Measurements from ENCODE around the gene C1QTNF5.

Gene C1QTNF5

GRCh38 chr11:119373059-119373920 lies 32.6 kb upstream of the C1QTNF5 start:
- DNase-seq (ENCODE audit: low read depth in 3 of 3) = no peak

DNA sequence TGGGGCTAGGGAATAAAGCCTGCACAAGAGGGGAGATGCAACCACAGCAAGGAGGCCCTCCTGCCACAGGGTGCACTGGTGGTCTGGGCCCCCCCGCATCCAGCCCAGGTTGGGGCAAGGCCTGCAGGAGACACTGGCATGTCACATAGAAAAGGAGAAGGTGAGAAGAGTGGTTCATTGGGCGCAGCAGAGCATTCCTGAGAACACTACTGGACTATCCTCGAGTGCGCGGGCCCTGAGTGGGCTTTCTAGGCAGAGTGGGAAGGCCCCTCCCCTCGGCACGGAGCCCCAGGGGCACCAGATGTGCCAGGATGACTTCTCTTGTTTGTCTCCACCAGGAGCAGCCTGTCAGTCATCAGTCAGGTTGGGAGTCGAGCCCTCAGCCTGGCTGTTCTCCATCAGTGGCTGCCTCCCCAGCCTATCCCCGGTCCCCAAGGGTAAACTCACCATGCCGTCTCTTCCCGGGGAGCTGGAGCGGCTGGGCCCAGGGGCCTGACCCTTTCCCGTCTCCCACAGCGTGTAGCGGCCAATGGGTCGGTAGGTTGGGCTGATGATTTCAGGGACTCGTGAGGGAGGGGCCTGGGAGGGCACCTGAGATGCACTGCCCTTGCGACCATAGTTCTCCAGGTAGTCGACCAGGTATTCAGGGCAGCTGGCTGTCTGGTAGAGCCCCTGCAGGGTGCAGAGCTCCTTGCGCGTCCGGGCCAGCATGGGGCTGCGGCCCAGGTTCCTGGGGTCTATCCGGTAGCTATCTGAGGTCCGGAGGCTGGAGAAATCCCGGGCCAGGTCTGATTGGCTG lies 31.8 kb upstream of the C1QTNF5 start:
- DNase-seq (ENCODE audit: low read depth in 3 of 3) = no peak

GRCh38 chr11:119371778-119372182 lies 31.1 kb upstream of the C1QTNF5 start:
- no peak for DNase-seq (ENCODE audit: low read depth in 3 of 3)

- DNase-seq (ENCODE audit: low read depth in 3 of 3) = no peak
Observed at GRCh38 chr11:119371067-119371601, 30.5 kb upstream of the C1QTNF5 start.

GRCh38 chr11:119370486-119371046 lies 29.9 kb upstream of the C1QTNF5 start:
- DNase-seq (ENCODE audit: low read depth in 3 of 3) = no peak

DNA sequence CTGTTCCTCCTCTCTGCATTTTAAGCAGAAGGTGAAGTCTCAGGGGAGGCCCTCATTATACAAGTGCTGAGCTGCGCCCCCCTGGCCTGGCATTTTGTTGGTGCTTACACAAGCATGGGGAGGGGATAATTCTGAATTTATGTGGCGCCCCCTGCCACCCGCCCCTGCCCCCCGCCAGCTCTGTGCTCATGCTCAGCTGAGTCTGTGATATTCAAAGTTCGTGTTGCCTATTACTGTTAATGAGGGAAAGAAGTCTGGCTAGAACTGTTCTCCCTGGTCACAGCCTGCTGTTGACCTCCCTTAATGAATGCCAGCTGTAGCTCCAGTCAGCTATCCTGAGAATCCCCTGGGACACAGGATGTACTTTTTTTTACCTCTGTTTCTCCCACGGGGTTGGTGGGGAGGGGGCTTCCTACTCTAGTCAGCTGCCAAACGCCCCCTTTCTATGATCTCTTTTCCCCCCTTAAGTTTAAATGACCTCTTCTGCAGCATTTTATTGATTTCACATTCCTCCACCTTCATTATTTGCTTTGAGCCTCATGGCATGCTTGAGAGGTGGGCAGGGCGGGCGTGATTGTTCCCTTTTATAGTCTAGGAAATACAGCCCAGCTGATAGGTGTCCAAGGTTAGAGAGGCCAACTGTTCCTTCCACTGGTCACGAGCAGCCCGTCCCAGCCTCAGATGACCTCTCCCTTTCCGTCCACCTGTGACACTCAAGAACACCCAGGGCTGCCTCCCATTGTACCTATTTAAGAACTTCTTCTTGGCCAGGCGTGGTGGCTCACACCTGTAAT lies 28.6 kb upstream of the C1QTNF5 start:
- no peak for DNase-seq (ENCODE audit: low read depth in 3 of 3)

DNA sequence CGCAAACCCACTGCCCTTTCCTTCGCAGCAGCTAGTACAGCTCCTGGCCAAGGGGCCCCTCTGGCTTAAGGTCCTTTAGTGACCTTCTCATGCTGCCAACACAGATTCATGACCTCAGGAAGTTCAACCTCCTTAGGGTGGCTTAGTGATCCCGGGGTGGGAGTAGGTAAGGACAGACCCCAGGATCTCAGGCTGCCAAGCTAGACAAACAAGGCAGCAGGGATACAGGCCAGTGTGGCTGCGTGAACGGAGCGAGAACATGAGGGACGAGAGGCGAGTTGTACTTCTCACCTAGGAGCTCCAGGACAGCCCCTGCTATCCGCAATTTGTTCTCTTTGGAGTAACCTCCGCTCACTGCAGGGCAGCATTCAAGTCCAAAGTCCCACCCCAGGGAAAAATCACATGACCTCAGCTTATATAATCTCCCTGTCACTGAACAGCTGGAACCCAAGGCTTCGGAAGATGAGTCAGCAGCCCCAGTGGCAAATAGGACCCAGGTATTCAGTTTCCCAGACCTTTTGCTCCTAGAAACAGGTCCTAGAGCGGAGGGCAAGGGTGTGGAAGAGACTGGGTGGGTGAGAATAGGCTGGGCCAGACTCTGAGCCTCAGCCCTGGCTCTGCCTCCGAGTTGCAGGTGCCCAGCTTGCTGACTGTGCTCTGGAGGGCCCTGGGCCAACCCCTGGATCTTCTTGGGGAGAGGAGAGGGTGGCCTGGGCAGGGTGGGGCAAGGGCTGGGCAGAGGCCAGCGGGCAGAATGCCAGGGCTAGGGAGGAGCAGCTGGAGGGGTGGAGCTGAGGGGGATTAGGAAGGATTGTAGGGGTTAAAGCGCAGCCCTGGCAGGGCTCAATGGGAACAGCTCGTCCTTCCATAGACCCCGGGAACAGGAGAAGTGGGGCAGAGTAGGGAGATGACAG lies 27.7 kb upstream of the C1QTNF5 start:
- no peak for DNase-seq (ENCODE audit: low read depth in 3 of 3)

GRCh38 chr11:119367661-119368120 lies 27.0 kb upstream of the C1QTNF5 start:
- no peak for DNase-seq (ENCODE audit: low read depth in 3 of 3)

GRCh38 chr11:119366690-119367620 lies 26.3 kb upstream of the C1QTNF5 start:
- DNase-seq (ENCODE audit: low read depth in 3 of 3) = no peak

- DNase-seq (ENCODE audit: low read depth in 3 of 3) = no peak
Observed at GRCh38 chr11:119365071-119365591, 24.4 kb upstream of the C1QTNF5 start.

GRCh38 chr11:119363851-119364590 lies 23.3 kb upstream of the C1QTNF5 start:
- DNase-seq (ENCODE audit: low read depth in 3 of 3) = peak in 2 of 3 experiments; percentile 27 to 47

DNA sequence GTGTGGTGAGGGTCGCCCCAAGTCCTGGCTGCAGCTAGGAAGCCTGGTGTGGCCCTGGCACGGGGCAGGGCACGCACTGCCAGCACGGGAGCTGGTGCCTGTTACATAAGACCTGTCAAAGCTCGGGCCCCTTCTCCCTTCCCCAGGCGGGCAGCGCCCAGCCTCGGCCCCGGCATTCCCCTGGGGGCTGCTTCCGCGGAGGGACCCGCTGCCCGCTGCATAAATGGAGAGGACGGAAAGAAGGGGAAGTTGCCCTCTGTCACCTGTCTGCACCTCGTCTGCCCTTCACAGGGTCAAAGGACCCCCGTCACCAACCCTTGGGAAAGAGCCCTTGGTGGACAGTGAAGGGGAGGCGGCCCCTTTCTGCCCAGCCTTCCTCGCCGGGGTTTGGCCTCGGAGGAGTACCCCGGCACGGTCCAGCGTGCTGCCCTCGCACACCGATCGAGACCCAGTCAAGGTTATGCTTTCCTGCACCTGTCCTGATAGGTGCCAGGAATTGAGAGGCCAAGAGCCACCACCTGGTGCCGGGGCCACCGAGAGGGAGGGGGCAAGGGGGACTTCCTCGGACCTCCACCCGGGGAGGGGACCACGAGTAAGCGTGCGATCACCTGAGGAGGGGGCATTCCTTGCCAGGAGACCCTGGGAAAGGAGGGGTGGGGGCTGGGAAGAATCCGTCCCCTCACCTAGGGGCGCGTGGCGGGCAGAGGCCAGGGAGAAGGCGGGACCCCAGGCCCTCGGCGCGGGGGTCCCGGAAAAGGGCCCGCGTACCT lies 22.6 kb upstream of the C1QTNF5 start:
- DNase-seq (ENCODE audit: low read depth in 3 of 3) = no peak

- DNase-seq (ENCODE audit: low read depth in 3 of 3) = no peak
Observed at GRCh38 chr11:119362741-119363080, 22.0 kb upstream of the C1QTNF5 start.

- no peak for DNase-seq (ENCODE audit: low read depth in 3 of 3)
Observed at GRCh38 chr11:119361941-119362725, 21.4 kb upstream of the C1QTNF5 start.

- DNase-seq (ENCODE audit: low read depth in 3 of 3) = peak in 2 of 3 experiments; percentile 22 to 55
Observed at GRCh38 chr11:119361056-119361787, 20.5 kb upstream of the C1QTNF5 start.

Data from stimulated activated CD4-positive, alpha-beta T cell treated with anti-CD3 and anti-CD28 coated beads, TNF-alpha, amount 100 ng/mL, for 24 hours (primary cell).